HepG2 (cell line): ENCODE measurements around the gene SLC38A3. TPM values are rescaled to one million over a fixed set of nuclear protein-coding genes. Genes with fewer than 3 reads are reported as not detected.

ENCODE experiments used
- ATM ChIP-seq: fragments of 450-650 bp; IDR thresholded peaks from 2 replicates; pipeline ENCODE4 v1.7.1; 2017; ENCODE audit warnings: mild to moderate bottlenecking, borderline replicate concordance
- CHD2 ChIP-seq: IDR thresholded peaks from 2 replicates; pipeline ENCODE4 v1.6.1; 2011; ENCODE audit warnings: low read depth, low read length, improper control_type of control experiment
- DPF2 ChIP-seq: sonication (generic); formaldehyde crosslinking; IDR thresholded peaks from 2 replicates; pipeline ENCODE4 v1.4.0; 2020; ENCODE audit warnings: mild to moderate bottlenecking, low read depth, missing genetic modification reagents, borderline replicate concordance
- GATA4 ChIP-seq: sonication (generic); IDR thresholded peaks from 2 replicates; pipeline ENCODE4 v1.6.1; 2016; ENCODE audit warnings: antibody characterized with exemption, low read depth, borderline replicate concordance
- HNF4A ChIP-seq: sonication (generic); formaldehyde crosslinking; IDR thresholded peaks from 2 replicates; pipeline ENCODE4 v1.4.0; 2020; ENCODE audit warnings: missing genetic modification reagents
- KLF15 ChIP-seq: sonication (generic); formaldehyde crosslinking; IDR thresholded peaks from 2 replicates; pipeline ENCODE4 v1.8.1; 2023; ENCODE audit warnings: borderline replicate concordance, mild to moderate bottlenecking, inconsistent platforms, missing genetic modification reagents, mixed read lengths
- MEF2D ChIP-seq: sonication (generic); formaldehyde crosslinking; IDR thresholded peaks from 2 replicates; pipeline ENCODE4 v1.5.1; 2020; ENCODE audit warnings: mild to moderate bottlenecking, missing genetic modification reagents
- NFATC3 ChIP-seq: sonication (generic); formaldehyde crosslinking; IDR thresholded peaks from 2 replicates; pipeline ENCODE4 v1.5.1; 2020; ENCODE audit warnings: mild to moderate bottlenecking, missing genetic modification reagents
- NR1H2 ChIP-seq: sonication (generic); formaldehyde crosslinking; IDR thresholded peaks from 2 replicates; pipeline ENCODE4 v1.8.1; 2022; ENCODE audit warnings: low read depth, missing genetic modification reagents, borderline replicate concordance
- PHB2 ChIP-seq: fragments of 450-650 bp; IDR thresholded peaks from 2 replicates; pipeline ENCODE4 v1.6.1; 2018; ENCODE audit not compliant: partially characterized antibody
- REPIN1 ChIP-seq: sonication (generic); formaldehyde crosslinking; IDR thresholded peaks from 2 replicates; pipeline ENCODE4 v1.8.0; 2022; ENCODE audit warnings: missing genetic modification reagents, low read depth, mild to moderate bottlenecking, borderline replicate concordance
- SAP130 ChIP-seq: IDR thresholded peaks from 2 replicates; pipeline ENCODE4 v1.6.1; 2016; ENCODE audit warnings: low read depth
- SP2 ChIP-seq: sonication (generic); formaldehyde crosslinking; IDR thresholded peaks from 2 replicates; pipeline ENCODE4 v1.5.1; 2020; ENCODE audit warnings: mild to moderate bottlenecking, missing genetic modification reagents
- TCF7 ChIP-seq: sonication (generic); IDR thresholded peaks from 2 replicates; pipeline ENCODE4 v1.6.1; 2016; ENCODE audit warnings: antibody characterized with exemption, low read depth
- ZBTB7A ChIP-seq: sonication (generic); formaldehyde crosslinking; IDR thresholded peaks from 2 replicates; pipeline ENCODE4 v1.8.0; 2022; ENCODE audit warnings: mild to moderate bottlenecking, missing genetic modification reagents
- ZFP36L1 ChIP-seq: sonication (generic); formaldehyde crosslinking; IDR thresholded peaks from 2 replicates; pipeline ENCODE4 v1.8.0; 2022; ENCODE audit warnings: mild to moderate bottlenecking, missing genetic modification reagents, moderate library complexity
- ZNF446 ChIP-seq: sonication (generic); formaldehyde crosslinking; IDR thresholded peaks from 2 replicates; pipeline ENCODE4 v1.5.0; 2020; ENCODE audit warnings: mild to moderate bottlenecking, missing genetic modification reagents
- ZNF776 ChIP-seq: sonication (generic); formaldehyde crosslinking; IDR thresholded peaks from 2 replicates; pipeline ENCODE4 v1.4.0; 2020; ENCODE audit warnings: mild to moderate bottlenecking, missing genetic modification reagents
- ZNF816 ChIP-seq: sonication (generic); formaldehyde crosslinking; IDR thresholded peaks from 2 replicates; pipeline ENCODE4 v1.8.0; 2022; ENCODE audit warnings: missing genetic modification reagents, mild to moderate bottlenecking, borderline replicate concordance
- ZNF878 ChIP-seq: sonication (generic); formaldehyde crosslinking; IDR thresholded peaks from 2 replicates; pipeline ENCODE4 v1.8.1; 2023; ENCODE audit warnings: mild to moderate bottlenecking, missing genetic modification reagents, moderate library complexity
- polyA plus RNA-seq, 8 experiments: library from polyadenylated mRNA; depleted of rRNA in 3 of 8; stranded (reverse) in 7 of 8; unstranded in 1 of 8; fragments of >200 nt; fragmentation: Illumina TruSeq in 4 of 8; extraction: Trizol in 4 of 8; gene quantifications; 2 replicates each; pipeline versions ENCODE4 v1.2.1 to v1.2.3, GENCODE V29; 2011 to 2016; ENCODE audit warnings: low read depth in 4 of 8, missing spikeins in 1 of 8, mixed read lengths in 1 of 8; ENCODE audit not compliant: insufficient read depth in 1 of 8
- total RNA-seq, 5 experiments: library from RNA; depleted of rRNA; stranded (reverse); fragments of >200 nt; fragmentation: Illumina TruSeq; extraction: Trizol; gene quantifications; 2 replicates each; pipeline ENCODE4 v1.2.3, GENCODE V29; 2016; ENCODE audit warnings: low read depth in 1 of 5
- TF ChIP-seq, protein P1 (sequence below): sonication (generic); formaldehyde crosslinking; IDR thresholded peaks from 2 replicates; pipeline ENCODE4 v1.4.0; 2020; ENCODE audit warnings: missing genetic modification reagents, borderline replicate concordance
- TF ChIP-seq, protein P2 (sequence below): sonication (generic); formaldehyde crosslinking; IDR thresholded peaks from 2 replicates; pipeline ENCODE4 v1.4.0; 2020; ENCODE audit warnings: missing genetic modification reagents
- TF ChIP-seq, protein P3 (sequence below): sonication (generic); formaldehyde crosslinking; IDR thresholded peaks from 2 replicates; pipeline ENCODE4 v1.4.0; 2020; ENCODE audit warnings: missing genetic modification reagents
- TF ChIP-seq, protein P4 (sequence below): sonication (generic); formaldehyde crosslinking; IDR thresholded peaks from 2 replicates; pipeline ENCODE4 v1.4.0; 2020; ENCODE audit warnings: missing genetic modification reagents, borderline replicate concordance

Gene SLC38A3
- total and polyA plus RNA-seq, 2 of the 13 experiments (the other 11 are each of a cell fraction or from before 2014, with no cell fraction given) = 29.8 to 164 TPM

DNA sequence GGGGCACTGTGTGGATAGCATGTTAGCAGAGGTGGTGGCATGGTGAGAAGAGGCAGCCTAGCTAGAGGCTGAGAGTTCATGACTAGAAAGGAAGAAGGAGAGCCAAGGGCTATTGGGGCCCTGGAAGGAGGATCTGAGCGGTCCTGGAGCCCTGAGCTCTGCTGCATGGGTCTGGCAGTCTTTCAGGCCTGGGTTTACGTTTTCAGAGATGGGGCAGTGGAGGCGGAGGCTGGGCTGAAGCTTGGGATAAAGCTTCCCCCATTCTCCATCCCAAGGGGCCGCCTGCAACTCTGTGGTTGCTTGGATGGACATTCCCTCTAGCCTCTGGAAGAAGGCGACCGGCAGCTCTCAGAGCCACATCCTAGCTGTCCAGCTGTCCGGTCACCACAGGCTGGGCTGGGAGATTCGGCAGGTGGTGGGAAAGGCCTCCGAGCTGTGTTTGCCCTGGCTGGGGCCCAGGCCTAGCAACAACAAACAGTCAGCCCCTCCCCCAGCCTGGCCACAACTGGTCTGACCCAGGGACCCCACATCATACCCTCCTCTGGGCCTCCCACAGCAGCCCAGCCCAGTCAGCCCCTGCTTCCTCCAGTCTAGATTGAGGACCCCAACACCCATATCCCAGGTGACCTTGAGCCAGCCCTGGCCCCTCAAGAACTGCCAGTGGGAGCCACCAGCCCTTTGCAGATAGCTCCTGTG, 1.8 kb upstream of the SLC38A3 start (continued):
- TF ChIP-seq KLF15 (CRISPR knock-in tag) = no peak
- TF ChIP-seq PHB2 = no peak
- TF ChIP-seq ZNF446 (CRISPR knock-in tag) = no peak
- TF ChIP-seq ATM = no peak
- TF ChIP-seq, protein P1, sequence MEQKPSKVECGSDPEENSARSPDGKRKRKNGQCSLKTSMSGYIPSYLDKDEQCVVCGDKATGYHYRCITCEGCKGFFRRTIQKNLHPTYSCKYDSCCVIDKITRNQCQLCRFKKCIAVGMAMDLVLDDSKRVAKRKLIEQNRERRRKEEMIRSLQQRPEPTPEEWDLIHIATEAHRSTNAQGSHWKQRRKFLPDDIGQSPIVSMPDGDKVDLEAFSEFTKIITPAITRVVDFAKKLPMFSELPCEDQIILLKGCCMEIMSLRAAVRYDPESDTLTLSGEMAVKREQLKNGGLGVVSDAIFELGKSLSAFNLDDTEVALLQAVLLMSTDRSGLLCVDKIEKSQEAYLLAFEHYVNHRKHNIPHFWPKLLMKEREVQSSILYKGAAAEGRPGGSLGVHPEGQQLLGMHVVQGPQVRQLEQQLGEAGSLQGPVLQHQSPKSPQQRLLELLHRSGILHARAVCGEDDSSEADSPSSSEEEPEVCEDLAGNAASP (CRISPR knock-in tag) = peak; percentile 83
- peak; percentile 71; the same call in 1 of the 2 replicates for TF ChIP-seq ZFP36L1 (CRISPR knock-in tag)
- no peak for TF ChIP-seq REPIN1
- TF ChIP-seq ZBTB7A (CRISPR knock-in tag) = peak; percentile 80
- peak; percentile 32; the same call in 1 of the 2 replicates for TF ChIP-seq MEF2D (CRISPR knock-in tag)
- TF ChIP-seq SP2 (CRISPR knock-in tag) = no peak; the same call in none of the 2 replicates
- TF ChIP-seq ZNF816 (CRISPR knock-in tag) = no peak; the same call in 1 of the 2 replicates
- TF ChIP-seq ZNF878 (CRISPR knock-in tag) = peak; percentile 74; the same call in 1 of the 2 replicates
- 0 out of 2 replicates have a peak, but pooled peaks have one; percentile 29 for TF ChIP-seq CHD2
- peak; percentile 75 for TF ChIP-seq HNF4A (CRISPR knock-in tag)
- TF ChIP-seq NR1H2 = no peak
- TF ChIP-seq TCF7 = peak; percentile 13; the same call in 1 of the 2 replicates
- peak; percentile 78 for TF ChIP-seq SAP130
- TF ChIP-seq NFATC3 (CRISPR knock-in tag) = no peak
- TF ChIP-seq, protein P2, sequence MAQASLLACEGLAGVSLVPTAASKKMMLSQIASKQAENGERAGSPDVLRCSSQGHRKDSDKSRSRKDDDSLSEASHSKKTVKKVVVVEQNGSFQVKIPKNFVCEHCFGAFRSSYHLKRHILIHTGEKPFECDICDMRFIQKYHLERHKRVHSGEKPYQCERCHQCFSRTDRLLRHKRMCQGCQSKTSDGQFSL (CRISPR knock-in tag) = no peak
- TF ChIP-seq, protein P3, sequence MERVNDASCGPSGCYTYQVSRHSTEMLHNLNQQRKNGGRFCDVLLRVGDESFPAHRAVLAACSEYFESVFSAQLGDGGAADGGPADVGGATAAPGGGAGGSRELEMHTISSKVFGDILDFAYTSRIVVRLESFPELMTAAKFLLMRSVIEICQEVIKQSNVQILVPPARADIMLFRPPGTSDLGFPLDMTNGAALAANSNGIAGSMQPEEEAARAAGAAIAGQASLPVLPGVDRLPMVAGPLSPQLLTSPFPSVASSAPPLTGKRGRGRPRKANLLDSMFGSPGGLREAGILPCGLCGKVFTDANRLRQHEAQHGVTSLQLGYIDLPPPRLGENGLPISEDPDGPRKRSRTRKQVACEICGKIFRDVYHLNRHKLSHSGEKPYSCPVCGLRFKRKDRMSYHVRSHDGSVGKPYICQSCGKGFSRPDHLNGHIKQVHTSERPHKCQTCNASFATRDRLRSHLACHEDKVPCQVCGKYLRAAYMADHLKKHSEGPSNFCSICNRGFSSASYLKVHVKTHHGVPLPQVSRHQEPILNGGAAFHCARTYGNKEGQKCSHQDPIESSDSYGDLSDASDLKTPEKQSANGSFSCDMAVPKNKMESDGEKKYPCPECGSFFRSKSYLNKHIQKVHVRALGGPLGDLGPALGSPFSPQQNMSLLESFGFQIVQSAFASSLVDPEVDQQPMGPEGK (CRISPR knock-in tag) = peak; percentile 93
- TF ChIP-seq, protein P4, sequence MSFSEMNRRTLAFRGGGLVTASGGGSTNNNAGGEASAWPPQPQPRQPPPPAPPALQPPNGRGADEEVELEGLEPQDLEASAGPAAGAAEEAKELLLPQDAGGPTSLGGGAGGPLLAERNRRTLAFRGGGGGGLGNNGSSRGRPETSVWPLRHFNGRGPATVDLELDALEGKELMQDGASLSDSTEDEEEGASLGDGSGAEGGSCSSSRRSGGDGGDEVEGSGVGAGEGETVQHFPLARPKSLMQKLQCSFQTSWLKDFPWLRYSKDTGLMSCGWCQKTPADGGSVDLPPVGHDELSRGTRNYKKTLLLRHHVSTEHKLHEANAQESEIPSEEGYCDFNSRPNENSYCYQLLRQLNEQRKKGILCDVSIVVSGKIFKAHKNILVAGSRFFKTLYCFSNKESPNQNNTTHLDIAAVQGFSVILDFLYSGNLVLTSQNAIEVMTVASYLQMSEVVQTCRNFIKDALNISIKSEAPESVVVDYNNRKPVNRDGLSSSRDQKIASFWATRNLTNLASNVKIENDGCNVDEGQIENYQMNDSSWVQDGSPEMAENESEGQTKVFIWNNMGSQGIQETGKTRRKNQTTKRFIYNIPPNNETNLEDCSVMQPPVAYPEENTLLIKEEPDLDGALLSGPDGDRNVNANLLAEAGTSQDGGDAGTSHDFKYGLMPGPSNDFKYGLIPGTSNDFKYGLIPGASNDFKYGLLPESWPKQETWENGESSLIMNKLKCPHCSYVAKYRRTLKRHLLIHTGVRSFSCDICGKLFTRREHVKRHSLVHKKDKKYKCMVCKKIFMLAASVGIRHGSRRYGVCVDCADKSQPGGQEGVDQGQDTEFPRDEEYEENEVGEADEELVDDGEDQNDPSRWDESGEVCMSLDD (CRISPR knock-in tag) = no peak
- peak; percentile 54 for TF ChIP-seq ZNF776
- TF ChIP-seq DPF2 (CRISPR knock-in tag) = no peak
- TF ChIP-seq GATA4 = no peak; the same call in 1 of the 2 replicates
